Measurements from ENCODE around the gene CPS1.

GRCh38 chr2:210617318-210617717 is 60.9 kb downstream of the CPS1 start:
- TF ChIP-seq REST (IDR thresholded peaks at IDR 0.05; ENCODE audit: insufficient read depth in 1 of 2, low read depth in 2 of 2, low read length in 2 of 2) (no peak), TAF1 (IDR thresholded peaks at IDR 0.05; ENCODE audit: borderline replicate concordance, insufficient read depth, low read length) (no peak), SIN3A (IDR thresholded peaks at IDR 0.05; ENCODE audit: borderline replicate concordance, insufficient read depth, low read length) (no peak), POLR2AphosphoS5 (IDR thresholded peaks at IDR 0.05; ENCODE audit: low read depth, low read length) (no peak), FOXP2 (optimal IDR thresholded peaks at IDR 0.05; ENCODE audit: borderline replicate concordance, extremely low read depth, extremely low read length, insufficient read depth) (no peak)

All from PFSK-1 (cell line).